HG03442 (cell line): ENCODE data around the gene SALL1.

Source experiments
- ATAC-seq: cut with Tn5 transposase; IDR thresholded peaks from one replicate; pipeline ENCODE4 v1.9.1; 2021; ENCODE audit warnings: mild to moderate bottlenecking, moderate library complexity; ENCODE audit not compliant: unreplicated experiment

SALL1 gene

GRCh38 chr16:51143196-51143977 is 7.7 kb downstream of the SALL1 start:
- ATAC-seq, result no peak

- no peak for ATAC-seq
Observed at GRCh38 chr16:51141541-51141940, 9.5 kb downstream of the SALL1 start.

- no peak for ATAC-seq
Observed at GRCh38 chr16:51141106-51141505, 10.0 kb downstream of the SALL1 start.

- ATAC-seq, result no peak
Observed at GRCh38 chr16:51140112-51140511, 11.0 kb downstream of the SALL1 start.

GRCh38 chr16:51139568-51139967 is 11.5 kb downstream of the SALL1 start:
- ATAC-seq, result no peak

GRCh38 chr16:51138178-51138577 is 12.9 kb downstream of the SALL1 start:
- no peak for ATAC-seq

- no peak for ATAC-seq
Observed at GRCh38 chr16:51137097-51137496, 14.0 kb downstream of the SALL1 start.

- ATAC-seq, result no peak
Observed at GRCh38 chr16:51134876-51135275, 16.2 kb downstream of the SALL1 start.

GRCh38 chr16:51134269-51134812 is 16.7 kb downstream of the SALL1 start:
- no peak for ATAC-seq

GRCh38 chr16:51133688-51134087 is 17.4 kb downstream of the SALL1 start:
- ATAC-seq, result no peak

GRCh38 chr16:51133183-51133582 is 17.9 kb downstream of the SALL1 start:
- ATAC-seq, result no peak

- ATAC-seq, result no peak
Observed at GRCh38 chr16:51132490-51133115, 18.5 kb downstream of the SALL1 start.

GRCh38 chr16:51131619-51132018 is 19.5 kb downstream of the SALL1 start:
- ATAC-seq, result no peak

GRCh38 chr16:51129105-51129504 is 22.0 kb downstream of the SALL1 start:
- ATAC-seq, result no peak

GRCh38 chr16:51125992-51126391 is 25.1 kb downstream of the SALL1 start:
- ATAC-seq, result no peak

- ATAC-seq, result no peak
Observed at GRCh38 chr16:51124896-51125295, 26.2 kb downstream of the SALL1 start.

- no peak for ATAC-seq
Observed at GRCh38 chr16:51121850-51122249, 29.2 kb downstream of the SALL1 start.

GRCh38 chr16:51120730-51121347 is 30.2 kb downstream of the SALL1 start:
- no peak for ATAC-seq

GRCh38 chr16:51119973-51120729 is 30.9 kb downstream of the SALL1 start:
- no peak for ATAC-seq

- ATAC-seq, result no peak
Observed at GRCh38 chr16:51119556-51119955, 31.5 kb downstream of the SALL1 start.

GRCh38 chr16:51116353-51116752 is 34.7 kb downstream of the SALL1 start:
- ATAC-seq, result no peak
